Measurements from ENCODE around the gene CTNNA3. TPM values are rescaled to one million over a fixed set of nuclear protein-coding genes. Genes with fewer than 3 reads are reported as not detected.

CTNNA3 gene
- total RNA-seq, 1 experiment from 2014 or later: 0.32 TPM

DNA sequence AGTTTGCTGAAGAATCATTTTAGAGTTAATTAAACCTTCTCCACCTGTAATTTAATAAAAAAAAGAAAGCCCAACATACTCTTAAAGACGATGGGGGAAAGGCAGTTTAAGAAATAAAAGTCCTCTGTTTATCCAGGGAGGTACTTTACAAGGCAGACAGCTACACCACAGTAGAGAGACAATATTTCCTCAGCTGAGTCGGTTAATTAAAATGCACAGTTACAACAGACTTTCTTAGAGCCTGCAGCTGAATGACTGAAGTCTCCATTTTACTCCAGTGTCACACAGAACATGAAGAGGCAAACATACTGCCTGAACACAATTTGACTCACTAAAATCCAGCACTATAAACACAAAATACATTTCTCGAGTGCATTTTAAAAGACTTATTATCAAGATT lies 755.0 kb downstream of the CTNNA3 start:
- CTCF ChIA-PET: interaction anchor here (1.3 kb wide), 1 partner anchor 10 kb away, joined by 4 read pairs; no protein-coding TSS in a partner anchor

More for the DNA sequence above, 755.0 kb downstream of the CTNNA3 start:
- no peak overlapping the region for H2AFZ ChIP-seq (ENCODE audit: low read depth, low read length, poor library complexity, severe bottlenecking)
- H3K9ac ChIP-seq (ENCODE audit: low read length): no peak overlapping the region
- no peaks in the 10 kb centered on the region for H3K27me3 ChIP-seq (ENCODE audit: insufficient read depth, low read length)
- no peaks in the 10 kb centered on the region for H3K9me3 ChIP-seq (ENCODE audit: control insufficient read depth in 1 of 2, insufficient read depth in 1 of 2, low read depth in 1 of 2, low read length in 2 of 2)
- ATAC-seq (no peak), DNase-seq (ENCODE audit: low read depth, low spot score) (no peak)
- no TSS peak for BruUV-seq (replicated peaks)
- no peaks in the 10 kb centered on the region for H3K4me1 ChIP-seq (ENCODE audit: control insufficient read depth in 1 of 2, insufficient read depth in 2 of 2, low read length in 2 of 2)
- POLR2A ChIA-PET: no interaction called here
- no peak overlapping the region for H3K27ac ChIP-seq (ENCODE audit: low read depth, low read length)
- H3K4me2 ChIP-seq (ENCODE audit: low read length): no peak overlapping the region
- no peak for TF ChIP-seq EGR1 (IDR thresholded peaks at IDR 0.05; ENCODE audit: low read depth)
- TF ChIP-seq, protein P1, sequence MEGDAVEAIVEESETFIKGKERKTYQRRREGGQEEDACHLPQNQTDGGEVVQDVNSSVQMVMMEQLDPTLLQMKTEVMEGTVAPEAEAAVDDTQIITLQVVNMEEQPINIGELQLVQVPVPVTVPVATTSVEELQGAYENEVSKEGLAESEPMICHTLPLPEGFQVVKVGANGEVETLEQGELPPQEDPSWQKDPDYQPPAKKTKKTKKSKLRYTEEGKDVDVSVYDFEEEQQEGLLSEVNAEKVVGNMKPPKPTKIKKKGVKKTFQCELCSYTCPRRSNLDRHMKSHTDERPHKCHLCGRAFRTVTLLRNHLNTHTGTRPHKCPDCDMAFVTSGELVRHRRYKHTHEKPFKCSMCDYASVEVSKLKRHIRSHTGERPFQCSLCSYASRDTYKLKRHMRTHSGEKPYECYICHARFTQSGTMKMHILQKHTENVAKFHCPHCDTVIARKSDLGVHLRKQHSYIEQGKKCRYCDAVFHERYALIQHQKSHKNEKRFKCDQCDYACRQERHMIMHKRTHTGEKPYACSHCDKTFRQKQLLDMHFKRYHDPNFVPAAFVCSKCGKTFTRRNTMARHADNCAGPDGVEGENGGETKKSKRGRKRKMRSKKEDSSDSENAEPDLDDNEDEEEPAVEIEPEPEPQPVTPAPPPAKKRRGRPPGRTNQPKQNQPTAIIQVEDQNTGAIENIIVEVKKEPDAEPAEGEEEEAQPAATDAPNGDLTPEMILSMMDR (IDR thresholded peaks at IDR 0.05 in 2 of 3, conservative IDR thresholded peaks at IDR 0.05 in 1 of 3; ENCODE audit: borderline replicate concordance in 1 of 3, insufficient read depth in 1 of 3, low read depth in 2 of 3, low read length in 2 of 3): no peak
- TF ChIP-seq REST (IDR thresholded peaks at IDR 0.05; ENCODE audit: low read depth): no peak
- no peak for TF ChIP-seq EZH2 (IDR thresholded peaks at IDR 0.05)
- no peak for TF ChIP-seq ELF1 (IDR thresholded peaks at IDR 0.05; ENCODE audit: borderline replicate concordance, low read depth)
- TF ChIP-seq RAD21 (IDR thresholded peaks at IDR 0.05; ENCODE audit: low read depth): no peak
- no peak for TF ChIP-seq JUND (IDR thresholded peaks at IDR 0.05)
- TF ChIP-seq ATF3 (IDR thresholded peaks at IDR 0.05): no peak
- TF ChIP-seq FOSL1 (IDR thresholded peaks at IDR 0.05; ENCODE audit: low read depth): no peak
- TF ChIP-seq CBX3 (IDR thresholded peaks at IDR 0.05; ENCODE audit: low read depth): no peak
- TF ChIP-seq SRF (IDR thresholded peaks at IDR 0.05; ENCODE audit: low read depth): no peak
- TF ChIP-seq, protein P2, sequence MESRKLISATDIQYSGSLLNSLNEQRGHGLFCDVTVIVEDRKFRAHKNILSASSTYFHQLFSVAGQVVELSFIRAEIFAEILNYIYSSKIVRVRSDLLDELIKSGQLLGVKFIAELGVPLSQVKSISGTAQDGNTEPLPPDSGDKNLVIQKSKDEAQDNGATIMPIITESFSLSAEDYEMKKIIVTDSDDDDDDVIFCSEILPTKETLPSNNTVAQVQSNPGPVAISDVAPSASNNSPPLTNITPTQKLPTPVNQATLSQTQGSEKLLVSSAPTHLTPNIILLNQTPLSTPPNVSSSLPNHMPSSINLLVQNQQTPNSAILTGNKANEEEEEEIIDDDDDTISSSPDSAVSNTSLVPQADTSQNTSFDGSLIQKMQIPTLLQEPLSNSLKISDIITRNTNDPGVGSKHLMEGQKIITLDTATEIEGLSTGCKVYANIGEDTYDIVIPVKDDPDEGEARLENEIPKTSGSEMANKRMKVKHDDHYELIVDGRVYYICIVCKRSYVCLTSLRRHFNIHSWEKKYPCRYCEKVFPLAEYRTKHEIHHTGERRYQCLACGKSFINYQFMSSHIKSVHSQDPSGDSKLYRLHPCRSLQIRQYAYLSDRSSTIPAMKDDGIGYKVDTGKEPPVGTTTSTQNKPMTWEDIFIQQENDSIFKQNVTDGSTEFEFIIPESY (IDR thresholded peaks at IDR 0.05; ENCODE audit: extremely low read depth, insufficient replicate concordance, low read length): no peak
- no peak for TF ChIP-seq ZNF274 (IDR thresholded peaks at IDR 0.05; ENCODE audit: low read depth, low read length)
- no peak for TF ChIP-seq YY1 (IDR thresholded peaks at IDR 0.05; ENCODE audit: extremely low read depth, insufficient replicate concordance, low read depth, low read length)
- TF ChIP-seq EZH2phosphoT487 (IDR thresholded peaks at IDR 0.05; ENCODE audit: borderline replicate concordance): no peak
- H3K79me2 ChIP-seq (ENCODE audit: insufficient read depth, low read length): no peaks in the 10 kb centered on the region
- intact Hi-C loops (cut with micrococcal nuclease): no loop called here
- H3K36me3 ChIP-seq (ENCODE audit: control insufficient read depth in 1 of 2, insufficient read depth in 2 of 2, low read length in 2 of 2): no peaks in the 10 kb centered on the region
- RAD21 ChIA-PET (ENCODE audit: low non-redundant PET in 1 of 2, low total read pairs in 2 of 2, uncharacterized antibody in 2 of 2, unreplicated experiment in 2 of 2): no interaction called here
- no peaks in the 10 kb centered on the region for H3K9me2 ChIP-seq (ENCODE audit: insufficient read depth)
- H3K4me3 ChIP-seq (replicated peaks in 1 of 2; ENCODE audit: low read depth in 1 of 2, low read length in 2 of 2): no peak overlapping the region
- H4K20me1 ChIP-seq (ENCODE audit: insufficient read depth): no peaks in the 10 kb centered on the region
